HCT116 (cell line): ENCODE measurements around the gene TSC22D1. TPM values are rescaled to one million over a fixed set of nuclear protein-coding genes. Genes with fewer than 3 reads are reported as not detected.

ENCODE experiments used
- ATAC-seq: fragments of 200-7000 bp; cut with Tn5 transposase; 2 replicates; pipeline ENCODE4 v1.9.1; 2020; ENCODE audit warnings: mild to moderate bottlenecking, moderate library complexity
- BruUV-seq: library from RNA; stranded (reverse); fragments of 400-500 nt; replicated peaks from 2 replicates; lab custom pipeline; 2021; lab: Mats Ljungman, UMichigan
- CTCF ChIA-PET: fragments of 300-600 bp; sonication (Branson Sonifier 250); formaldehyde crosslinking; loops from one replicate; lab custom pipeline; 2021; ENCODE audit warnings: antibody characterized with exemption; lab: Charles Lee
- POLR2A ChIA-PET: fragments of 300-600, 350-600 bp; sonication (Branson Sonifier 250); formaldehyde crosslinking; loops from one replicate; lab custom pipeline; 2021; ENCODE audit warnings: antibody characterized with exemption; lab: Charles Lee
- RAD21 ChIA-PET, 2 experiments: fragments of 300-600 bp; sonication (Branson Sonifier 250); formaldehyde crosslinking; loops; one replicate each; lab custom pipeline; 2023; ENCODE audit warnings: low total read pairs in 2 of 2; ENCODE audit not compliant: uncharacterized antibody in 2 of 2, unreplicated experiment in 2 of 2, low non-redundant PET in 1 of 2; lab: Charles Lee
- DNase-seq: peaks from one replicate; pipeline ENCODE4 v3.0.0-alpha.2; 2010; ENCODE audit warnings: low read depth, low spot score
- H2AFZ ChIP-seq: fragments of 200-600 bp; shearing (Covaris generic), sonication (generic); 2 replicates; pipeline ENCODE4 v1.6.1; 2017; ENCODE audit warnings: low read depth, mixed run types, mixed read lengths, antibody characterized with exemption, low read length; ENCODE audit not compliant: poor library complexity, severe bottlenecking
- H3K27ac ChIP-seq: 2 replicates; pipeline ENCODE4 v1.5.1; 2012; ENCODE audit warnings: low read depth, low read length
- H3K27me3 ChIP-seq: fragments of 200-600 bp; sonication (generic); 2 replicates; pipeline ENCODE4 v1.6.1; 2016; ENCODE audit warnings: mixed run types, low read length, mixed read lengths; ENCODE audit not compliant: insufficient read depth
- H3K36me3 ChIP-seq, 2 experiments: fragments of 200-500 bp in 1 of 2; fragments of 200-600 bp in 1 of 2; sonication (Bioruptor generic) in 1 of 2; sonication (generic) in 1 of 2; 2 replicates each; pipeline versions ENCODE4 v1.5.1 to v1.6.1; 2014 to 2016; ENCODE audit warnings: low read length in 2 of 2, inconsistent platforms in 1 of 2, mixed read lengths in 1 of 2, mixed run types in 1 of 2; ENCODE audit not compliant: insufficient read depth in 2 of 2, control insufficient read depth in 1 of 2
- H3K4me1 ChIP-seq, 2 experiments: fragments of 200-600 bp in 1 of 2; sonication (generic) in 1 of 2; 2 replicates each; pipeline versions ENCODE4 v1.5.1 to v1.6.1; 2012 to 2017; ENCODE audit warnings: low read length in 2 of 2, inconsistent platforms in 1 of 2, mild to moderate bottlenecking in 1 of 2, mixed read lengths in 1 of 2, mixed run types in 1 of 2, moderate library complexity in 1 of 2; ENCODE audit not compliant: insufficient read depth in 2 of 2, control insufficient read depth in 1 of 2
- H3K4me2 ChIP-seq: fragments of 200-600 bp; sonication (generic); 2 replicates; pipeline ENCODE4 v1.6.1; 2017; ENCODE audit warnings: mixed run types, low read length, mixed read lengths
- H3K4me3 ChIP-seq, 2 experiments: fragments of 200-600 bp in 1 of 2; sonication (generic) in 1 of 2; replicated peaks in 1 of 2; 2 replicates each; pipeline ENCODE4 v1.5.1; 2011 to 2016; ENCODE audit warnings: low read length in 2 of 2, control low read depth in 1 of 2, low read depth in 1 of 2, mild to moderate bottlenecking in 1 of 2, mixed read lengths in 1 of 2, mixed run types in 1 of 2
- H3K79me2 ChIP-seq: fragments of 200-600 bp; sonication (generic); 2 replicates; pipeline ENCODE4 v1.6.1; 2017; ENCODE audit warnings: mild to moderate bottlenecking, mixed run types, low read length, moderate library complexity, mixed read lengths; ENCODE audit not compliant: insufficient read depth
- H3K9ac ChIP-seq: fragments of 200-600 bp; sonication (generic); 2 replicates; pipeline ENCODE4 v1.6.1; 2016; ENCODE audit warnings: low read length, mixed read lengths
- H3K9me2 ChIP-seq: fragments of 200-600 bp; sonication (generic), shearing (Covaris generic); 2 replicates; pipeline ENCODE4 v1.6.1; 2017; ENCODE audit warnings: mixed run types, mild to moderate bottlenecking, moderate library complexity; ENCODE audit not compliant: insufficient read depth
- H3K9me3 ChIP-seq, 2 experiments: fragments of 200-500 bp in 1 of 2; fragments of 200-600 bp in 1 of 2; sonication (Bioruptor generic) in 1 of 2; sonication (generic) in 1 of 2; 2 replicates each; pipeline ENCODE4 v1.6.1; 2014 to 2017; ENCODE audit warnings: low read length in 2 of 2, mixed read lengths in 2 of 2, inconsistent platforms in 1 of 2, low read depth in 1 of 2, mild to moderate bottlenecking in 1 of 2, mixed run types in 1 of 2, moderate library complexity in 1 of 2; ENCODE audit not compliant: control insufficient read depth in 1 of 2, insufficient read depth in 1 of 2
- H4K20me1 ChIP-seq: fragments of 200-600 bp; sonication (generic), shearing (Covaris generic); 2 replicates; pipeline ENCODE4 v1.6.1; 2017; ENCODE audit warnings: mixed run types, mild to moderate bottlenecking, moderate library complexity; ENCODE audit not compliant: insufficient read depth
- CBX3 ChIP-seq: IDR thresholded peaks from 2 replicates; pipeline ENCODE4 v1.6.1; 2012; ENCODE audit warnings: low read depth
- EZH2phosphoT487 ChIP-seq: fragments of 200-600 bp; IDR thresholded peaks from 2 replicates; pipeline ENCODE4 v1.6.1; 2018; ENCODE audit warnings: antibody characterized with exemption, borderline replicate concordance
- SIN3A ChIP-seq: IDR thresholded peaks from 2 replicates; pipeline ENCODE4 v1.6.1; 2012; ENCODE audit warnings: low read depth
- SRF ChIP-seq: IDR thresholded peaks from 2 replicates; pipeline ENCODE4 v1.6.1; 2012; ENCODE audit warnings: low read depth
- TCF7L2 ChIP-seq: IDR thresholded peaks from 2 replicates; pipeline ENCODE4 v1.7.0; 2011; ENCODE audit warnings: borderline replicate concordance, inconsistent platforms; ENCODE audit not compliant: insufficient read depth, insufficient read length; ENCODE audit errors: extremely low read depth
- YY1 ChIP-seq: IDR thresholded peaks from 2 replicates; pipeline ENCODE4 v1.6.1; 2011; ENCODE audit warnings: low read length, low read depth, moderate library complexity, mild to moderate bottlenecking; ENCODE audit not compliant: insufficient replicate concordance; ENCODE audit errors: extremely low read depth
- intact Hi-C: fragments of 100-400 bp; cut with micrococcal nuclease; formaldehyde crosslinking; loops from 2 replicates; pipeline ENCODE4 v1.10.0; 2022
- total RNA-seq: library from RNA; stranded (reverse); gene quantifications from one replicate; pipeline ENCODE4 v1.2.1, GENCODE V29; 2021; ENCODE audit not compliant: unreplicated experiment
- TF ChIP-seq, protein P1 (sequence below), 3 experiments: fragments of 200-600 bp in 1 of 3; sonication (generic) in 1 of 3; IDR thresholded peaks in 2 of 3; conservative IDR thresholded peaks in 1 of 3; 2 replicates each; pipeline ENCODE4 v1.5.1; 2012 to 2017; ENCODE audit warnings: low read depth in 2 of 3, low read length in 2 of 3, antibody characterized with exemption in 1 of 3, borderline replicate concordance in 1 of 3, control low read depth in 1 of 3, mild to moderate bottlenecking in 1 of 3, mixed read lengths in 1 of 3, mixed run types in 1 of 3, moderate library complexity in 1 of 3; ENCODE audit not compliant: insufficient read depth in 1 of 3
- TF ChIP-seq, protein P2 (sequence below): IDR thresholded peaks from 2 replicates; pipeline ENCODE4 v1.6.1; 2012; ENCODE audit warnings: low read depth
- TF ChIP-seq, protein P3 (sequence below): IDR thresholded peaks from 2 replicates; pipeline ENCODE4 v1.6.1; 2012

TSC22D1 gene
- total RNA-seq, 1 experiment from 2014 or later: 268 TPM

DNA sequence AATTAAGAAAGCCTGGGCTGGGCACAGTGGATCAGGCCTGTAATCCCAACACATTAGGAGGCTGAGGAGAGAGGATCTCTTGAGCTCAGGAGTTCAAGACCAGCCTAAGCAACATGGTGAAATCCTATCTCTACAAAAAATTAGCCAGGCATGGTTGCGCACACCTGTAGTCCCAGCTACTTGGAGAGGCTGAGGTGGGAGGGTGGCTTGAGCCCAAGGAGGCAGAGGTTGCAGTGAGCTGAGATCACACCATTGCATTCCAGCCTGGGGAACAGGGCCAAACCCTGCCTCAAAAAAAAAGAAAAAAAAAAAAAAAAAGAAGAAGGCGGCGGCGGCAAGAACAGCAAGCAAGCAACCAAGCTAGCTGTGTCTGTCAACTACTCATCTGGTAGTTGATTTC lies 26.7 kb downstream of the TSC22D1 start (continued):
- TF ChIP-seq SIN3A: no peak
- TF ChIP-seq EZH2phosphoT487: no peak
- TF ChIP-seq CBX3: no peak
- TF ChIP-seq, protein P1, sequence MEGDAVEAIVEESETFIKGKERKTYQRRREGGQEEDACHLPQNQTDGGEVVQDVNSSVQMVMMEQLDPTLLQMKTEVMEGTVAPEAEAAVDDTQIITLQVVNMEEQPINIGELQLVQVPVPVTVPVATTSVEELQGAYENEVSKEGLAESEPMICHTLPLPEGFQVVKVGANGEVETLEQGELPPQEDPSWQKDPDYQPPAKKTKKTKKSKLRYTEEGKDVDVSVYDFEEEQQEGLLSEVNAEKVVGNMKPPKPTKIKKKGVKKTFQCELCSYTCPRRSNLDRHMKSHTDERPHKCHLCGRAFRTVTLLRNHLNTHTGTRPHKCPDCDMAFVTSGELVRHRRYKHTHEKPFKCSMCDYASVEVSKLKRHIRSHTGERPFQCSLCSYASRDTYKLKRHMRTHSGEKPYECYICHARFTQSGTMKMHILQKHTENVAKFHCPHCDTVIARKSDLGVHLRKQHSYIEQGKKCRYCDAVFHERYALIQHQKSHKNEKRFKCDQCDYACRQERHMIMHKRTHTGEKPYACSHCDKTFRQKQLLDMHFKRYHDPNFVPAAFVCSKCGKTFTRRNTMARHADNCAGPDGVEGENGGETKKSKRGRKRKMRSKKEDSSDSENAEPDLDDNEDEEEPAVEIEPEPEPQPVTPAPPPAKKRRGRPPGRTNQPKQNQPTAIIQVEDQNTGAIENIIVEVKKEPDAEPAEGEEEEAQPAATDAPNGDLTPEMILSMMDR (IDR thresholded peaks at IDR 0.05 in 2 of 3, conservative IDR thresholded peaks at IDR 0.05 in 1 of 3; ENCODE audit: borderline replicate concordance in 1 of 3, insufficient read depth in 1 of 3, low read depth in 2 of 3, low read length in 2 of 3): no peak
- TF ChIP-seq TCF7L2: no peak
- TF ChIP-seq, all 23 proteins: peak for 0

DNA sequence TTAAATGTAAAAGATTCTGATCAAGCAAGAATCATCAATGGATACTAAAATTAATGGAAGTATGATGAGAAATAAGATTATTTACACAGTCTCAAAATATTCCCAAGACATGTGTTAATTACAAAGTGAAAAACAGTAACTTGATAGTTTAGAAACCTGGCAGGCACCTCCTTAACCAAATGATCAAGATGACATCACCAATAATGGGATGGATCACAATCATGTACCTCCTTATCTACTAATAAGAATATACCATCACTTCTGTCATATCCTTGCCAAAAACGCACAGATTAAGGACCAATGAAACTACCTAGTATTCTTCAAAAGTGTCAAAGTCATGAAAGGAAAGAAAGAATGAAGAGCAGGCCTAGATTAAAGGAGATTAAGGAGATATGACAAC lies 30.0 kb downstream of the TSC22D1 start:
- Histone ChIP-seq H2AFZ (no peak overlapping the region), H3K4me3 (no peak overlapping the region), H3K9me2 (peaks cover 4% of the 10 kb centered on the region; the same call in 1 of the 2 replicates), H3K4me2 (no peak overlapping the region), H3K4me1 (no peaks in the 10 kb centered on the region), H3K27ac (no peak overlapping the region), H3K9me3 (no peaks in the 10 kb centered on the region), H4K20me1 (no peaks in the 10 kb centered on the region), H3K27me3 (no peaks in the 10 kb centered on the region), H3K36me3 (no peaks in the 10 kb centered on the region), H3K9ac (no peak overlapping the region)
- ChIA-PET POLR2A (no interaction called here), RAD21 (no interaction called here), CTCF (no interaction called here)
- ATAC-seq (no peak), DNase-seq (no peak)
- intact Hi-C loops: no loop called here
- BruUV-seq: no TSS peak
- TF ChIP-seq YY1 (no peak), SRF (no peak)
- TF ChIP-seq, protein P2, sequence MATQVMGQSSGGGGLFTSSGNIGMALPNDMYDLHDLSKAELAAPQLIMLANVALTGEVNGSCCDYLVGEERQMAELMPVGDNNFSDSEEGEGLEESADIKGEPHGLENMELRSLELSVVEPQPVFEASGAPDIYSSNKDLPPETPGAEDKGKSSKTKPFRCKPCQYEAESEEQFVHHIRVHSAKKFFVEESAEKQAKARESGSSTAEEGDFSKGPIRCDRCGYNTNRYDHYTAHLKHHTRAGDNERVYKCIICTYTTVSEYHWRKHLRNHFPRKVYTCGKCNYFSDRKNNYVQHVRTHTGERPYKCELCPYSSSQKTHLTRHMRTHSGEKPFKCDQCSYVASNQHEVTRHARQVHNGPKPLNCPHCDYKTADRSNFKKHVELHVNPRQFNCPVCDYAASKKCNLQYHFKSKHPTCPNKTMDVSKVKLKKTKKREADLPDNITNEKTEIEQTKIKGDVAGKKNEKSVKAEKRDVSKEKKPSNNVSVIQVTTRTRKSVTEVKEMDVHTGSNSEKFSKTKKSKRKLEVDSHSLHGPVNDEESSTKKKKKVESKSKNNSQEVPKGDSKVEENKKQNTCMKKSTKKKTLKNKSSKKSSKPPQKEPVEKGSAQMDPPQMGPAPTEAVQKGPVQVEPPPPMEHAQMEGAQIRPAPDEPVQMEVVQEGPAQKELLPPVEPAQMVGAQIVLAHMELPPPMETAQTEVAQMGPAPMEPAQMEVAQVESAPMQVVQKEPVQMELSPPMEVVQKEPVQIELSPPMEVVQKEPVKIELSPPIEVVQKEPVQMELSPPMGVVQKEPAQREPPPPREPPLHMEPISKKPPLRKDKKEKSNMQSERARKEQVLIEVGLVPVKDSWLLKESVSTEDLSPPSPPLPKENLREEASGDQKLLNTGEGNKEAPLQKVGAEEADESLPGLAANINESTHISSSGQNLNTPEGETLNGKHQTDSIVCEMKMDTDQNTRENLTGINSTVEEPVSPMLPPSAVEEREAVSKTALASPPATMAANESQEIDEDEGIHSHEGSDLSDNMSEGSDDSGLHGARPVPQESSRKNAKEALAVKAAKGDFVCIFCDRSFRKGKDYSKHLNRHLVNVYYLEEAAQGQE: no peak
- TF ChIP-seq, protein P3, sequence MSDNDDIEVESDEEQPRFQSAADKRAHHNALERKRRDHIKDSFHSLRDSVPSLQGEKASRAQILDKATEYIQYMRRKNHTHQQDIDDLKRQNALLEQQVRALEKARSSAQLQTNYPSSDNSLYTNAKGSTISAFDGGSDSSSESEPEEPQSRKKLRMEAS: no peak
- TF ChIP-seq, all 23 proteins: peak for 0
- H3K79me2 ChIP-seq: peaks cover 5% of the 10 kb centered on the region; the same call in 1 of the 2 replicates
